ENCODE measurements around the gene SEMA3E. TPM values are rescaled to one million over a fixed set of nuclear protein-coding genes. Genes with fewer than 3 reads are reported as not detected.

Gene SEMA3E
- total RNA-seq, 2 donors from 2014 or later, result not detected

DNA sequence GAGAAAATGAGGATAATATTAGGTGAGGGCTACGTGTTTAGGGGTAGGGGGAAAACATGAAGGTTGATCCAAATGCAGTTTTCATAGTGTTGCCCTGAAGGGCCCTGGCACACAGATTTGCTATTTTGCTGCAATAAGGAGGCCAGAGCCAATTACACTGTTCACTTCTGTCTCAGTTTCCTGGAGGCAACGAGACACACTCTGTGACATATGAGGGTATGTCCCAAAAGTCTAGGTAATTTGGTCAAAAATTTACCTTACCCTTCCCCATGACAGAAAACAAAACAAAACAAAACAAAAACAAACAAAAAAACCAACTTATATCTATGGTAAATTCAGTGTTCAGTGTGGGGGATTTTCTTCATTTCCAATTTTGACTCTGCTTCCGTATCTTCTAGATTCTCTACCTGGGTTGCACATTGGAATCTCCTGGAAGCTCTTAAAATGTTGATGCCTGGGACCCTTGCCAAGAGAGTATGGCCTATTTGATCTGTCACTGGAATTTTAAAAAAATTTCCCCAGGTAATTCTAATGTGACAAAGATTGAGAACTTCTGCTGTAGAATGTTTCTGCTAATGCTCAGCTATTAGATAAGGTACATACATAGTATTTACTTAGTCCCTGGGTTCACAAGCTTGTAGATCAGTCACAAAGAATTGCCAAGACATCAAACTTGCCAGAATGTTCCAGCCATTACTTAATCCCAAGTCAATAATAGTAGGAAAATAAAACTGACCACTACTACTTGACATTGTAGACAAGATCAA lies 139.5 kb downstream of the SEMA3E start:
- Mint-ChIP-seq H3K36me3 (ENCODE audit: low read depth) (no peaks in the 10 kb centered on the region), H3K9me3 (peaks cover 11% of the 10 kb centered on the region), H3K27me3 (no peaks in the 10 kb centered on the region), H3K27ac (no peak overlapping the region), H3K4me1 (no peaks in the 10 kb centered on the region), H3K4me3 (no peak overlapping the region)
- no peak for ATAC-seq (replicated peaks)

DNA sequence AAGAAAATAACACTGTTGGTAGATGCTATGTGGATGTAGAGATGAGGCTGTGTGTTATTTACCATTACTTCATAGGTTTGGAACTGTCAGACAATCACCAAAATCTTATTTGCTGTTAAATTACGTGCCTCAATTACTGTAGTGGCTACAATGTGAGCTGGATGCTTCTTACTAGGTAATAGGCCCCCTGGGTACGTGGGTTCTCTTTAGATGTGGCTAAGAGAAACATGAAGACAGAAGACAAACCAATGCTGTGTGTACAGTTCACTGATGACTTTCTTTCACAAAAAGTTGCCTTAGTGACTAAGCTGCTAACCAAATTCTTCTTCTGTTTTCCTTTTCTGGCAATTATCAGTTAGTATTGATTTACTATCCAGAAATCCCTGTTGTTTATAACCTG lies 144.6 kb downstream of the SEMA3E start:
- ATAC-seq (replicated peaks), result no peak
- H3K36me3 Mint-ChIP-seq (ENCODE audit: low read depth), result no peaks in the 10 kb centered on the region
- H3K9me3 Mint-ChIP-seq, result peaks cover 6% of the 10 kb centered on the region
- no peaks in the 10 kb centered on the region for H3K27me3 Mint-ChIP-seq
- H3K4me1 Mint-ChIP-seq, result no peaks in the 10 kb centered on the region
- no peak overlapping the region for H3K27ac Mint-ChIP-seq
- no peak overlapping the region for H3K4me3 Mint-ChIP-seq

GRCh38 chr7:83502636-83503035 lies 146.3 kb downstream of the SEMA3E start:
- no peaks in the 10 kb centered on the region for H3K27me3 Mint-ChIP-seq
- H3K4me3 Mint-ChIP-seq, result no peak overlapping the region
- H3K36me3 Mint-ChIP-seq (ENCODE audit: low read depth), result no peaks in the 10 kb centered on the region
- no peaks in the 10 kb centered on the region for H3K4me1 Mint-ChIP-seq
- H3K27ac Mint-ChIP-seq, result no peak overlapping the region
- no peak for ATAC-seq (replicated peaks)
- peaks cover 6% of the 10 kb centered on the region for H3K9me3 Mint-ChIP-seq

DNA sequence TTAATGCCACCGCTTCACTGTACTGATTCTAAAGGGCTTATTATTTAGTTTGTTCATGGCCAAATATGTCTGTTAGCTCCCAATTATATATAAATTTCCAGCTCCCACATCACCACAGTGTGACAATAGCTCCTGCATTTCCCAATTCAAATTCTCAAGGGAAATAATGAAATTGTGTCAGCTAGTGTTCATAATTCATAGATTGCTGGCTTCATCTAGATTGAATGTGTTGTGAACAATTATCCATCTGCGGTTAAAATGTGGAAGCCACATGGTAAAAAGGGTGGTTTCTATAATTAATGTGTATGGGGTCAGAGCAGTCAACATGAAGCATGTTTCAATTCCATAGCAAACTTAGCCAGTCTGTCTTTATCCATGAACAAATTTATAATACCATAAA lies 154.3 kb downstream of the SEMA3E start:
- ATAC-seq (replicated peaks), result no peak
- Mint-ChIP-seq H3K9me3 (no peaks in the 10 kb centered on the region), H3K4me3 (no peak overlapping the region), H3K36me3 (ENCODE audit: low read depth) (no peaks in the 10 kb centered on the region), H3K27ac (no peak overlapping the region), H3K4me1 (no peaks in the 10 kb centered on the region), H3K27me3 (no peaks in the 10 kb centered on the region)

GRCh38 chr7:83492802-83493201 lies 156.1 kb downstream of the SEMA3E start:
- ATAC-seq (replicated peaks), result no peak
- peaks cover 3% of the 10 kb centered on the region for H3K9me3 Mint-ChIP-seq
- no peaks in the 10 kb centered on the region for H3K4me1 Mint-ChIP-seq
- H3K36me3 Mint-ChIP-seq (ENCODE audit: low read depth), result no peaks in the 10 kb centered on the region
- no peak overlapping the region for H3K27ac Mint-ChIP-seq
- no peaks in the 10 kb centered on the region for H3K27me3 Mint-ChIP-seq
- H3K4me3 Mint-ChIP-seq, result no peak overlapping the region

GRCh38 chr7:83487801-83488200 lies 161.1 kb downstream of the SEMA3E start:
- peaks cover 15% of the 10 kb centered on the region for H3K9me3 Mint-ChIP-seq
- H3K36me3 Mint-ChIP-seq (ENCODE audit: low read depth), result no peaks in the 10 kb centered on the region
- no peaks in the 10 kb centered on the region for H3K4me1 Mint-ChIP-seq
- H3K27ac Mint-ChIP-seq, result no peak overlapping the region
- no peak overlapping the region for H3K4me3 Mint-ChIP-seq
- no peak for ATAC-seq (replicated peaks)
- H3K27me3 Mint-ChIP-seq, result no peaks in the 10 kb centered on the region

GRCh38 chr7:83486957-83487356 lies 162.0 kb downstream of the SEMA3E start:
- H3K27ac Mint-ChIP-seq, result no peak overlapping the region
- no peaks in the 10 kb centered on the region for H3K4me1 Mint-ChIP-seq
- no peak overlapping the region for H3K4me3 Mint-ChIP-seq
- H3K27me3 Mint-ChIP-seq, result no peaks in the 10 kb centered on the region
- H3K36me3 Mint-ChIP-seq (ENCODE audit: low read depth), result no peaks in the 10 kb centered on the region
- ATAC-seq (replicated peaks), result no peak
- H3K9me3 Mint-ChIP-seq, result peaks cover 19% of the 10 kb centered on the region

- Mint-ChIP-seq H3K36me3 (ENCODE audit: low read depth) (no peaks in the 10 kb centered on the region), H3K9me3 (peaks cover 21% of the 10 kb centered on the region), H3K27me3 (no peaks in the 10 kb centered on the region), H3K4me3 (no peak overlapping the region), H3K4me1 (no peaks in the 10 kb centered on the region), H3K27ac (no peak overlapping the region)
- no peak for ATAC-seq (replicated peaks)
Observed at GRCh38 chr7:83486536-83486935, 162.4 kb downstream of the SEMA3E start.

DNA sequence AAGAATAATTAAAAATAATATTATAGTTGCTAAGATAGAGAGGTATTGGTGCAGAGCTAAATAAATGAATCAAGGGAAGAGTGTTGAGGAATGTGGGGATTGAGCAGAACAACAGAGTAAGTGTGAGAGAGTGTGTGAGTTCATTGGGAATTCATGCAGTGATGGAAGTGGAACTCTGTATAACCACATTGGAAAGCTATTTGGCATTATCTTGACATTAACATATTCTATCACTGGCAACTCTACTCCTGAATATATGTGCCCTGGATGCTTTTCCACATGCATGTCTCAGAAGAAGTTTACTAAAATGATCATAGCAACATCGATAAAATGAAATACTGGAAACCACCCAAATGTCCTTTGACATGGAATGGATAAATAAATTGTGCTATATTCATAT lies 164.1 kb downstream of the SEMA3E start:
- Mint-ChIP-seq H3K27ac (no peak overlapping the region), H3K9me3 (peaks cover 21% of the 10 kb centered on the region), H3K27me3 (no peaks in the 10 kb centered on the region), H3K4me1 (no peaks in the 10 kb centered on the region), H3K36me3 (ENCODE audit: low read depth) (no peaks in the 10 kb centered on the region), H3K4me3 (no peak overlapping the region)
- no peak for ATAC-seq (replicated peaks)

GRCh38 chr7:83484266-83484665 lies 164.7 kb downstream of the SEMA3E start:
- H3K9me3 Mint-ChIP-seq, result peaks cover 21% of the 10 kb centered on the region
- ATAC-seq (replicated peaks), result no peak
- H3K36me3 Mint-ChIP-seq (ENCODE audit: low read depth), result no peaks in the 10 kb centered on the region
- no peak overlapping the region for H3K27ac Mint-ChIP-seq
- H3K27me3 Mint-ChIP-seq, result no peaks in the 10 kb centered on the region
- no peaks in the 10 kb centered on the region for H3K4me1 Mint-ChIP-seq
- no peak overlapping the region for H3K4me3 Mint-ChIP-seq

GRCh38 chr7:83478616-83479015 lies 170.3 kb downstream of the SEMA3E start:
- H3K9me3 Mint-ChIP-seq, result peaks cover 11% of the 10 kb centered on the region

DNA sequence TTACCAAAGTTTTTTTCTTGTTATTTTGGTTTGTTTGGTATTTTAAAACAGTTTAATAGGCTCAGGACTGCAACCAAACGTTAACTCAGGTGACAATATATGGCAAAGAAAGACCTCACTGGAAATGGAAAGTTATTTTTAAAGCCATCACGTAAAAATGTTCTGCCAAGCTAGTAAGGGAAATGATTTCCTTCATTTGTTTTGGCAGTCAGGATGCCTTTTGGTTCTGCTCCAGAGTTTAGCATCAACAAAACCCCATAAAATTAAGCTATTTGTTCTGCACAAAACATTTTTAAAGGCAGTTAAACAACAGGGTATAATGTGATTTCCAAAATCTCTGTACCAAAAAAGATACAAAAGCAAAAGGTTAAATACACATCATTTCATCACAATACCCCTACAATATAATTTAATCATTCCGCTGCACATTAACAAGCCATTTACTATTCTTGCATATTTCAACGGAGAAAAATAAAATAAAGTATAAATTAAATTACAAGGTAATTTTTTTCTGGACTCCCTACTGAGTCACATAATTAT lies 172.4 kb downstream of the SEMA3E start:
- Mint-ChIP-seq H3K27ac (no peak overlapping the region), H3K9me3 (peaks cover 3% of the 10 kb centered on the region), H3K27me3 (no peaks in the 10 kb centered on the region), H3K4me1 (no peaks in the 10 kb centered on the region), H3K4me3 (no peak overlapping the region), H3K36me3 (ENCODE audit: low read depth) (no peaks in the 10 kb centered on the region)
- ATAC-seq (replicated peaks), result no peak

More at GRCh38 chr7:83478616-83479015, 170.3 kb downstream of the SEMA3E start:
- Mint-ChIP-seq H3K4me1 (no peaks in the 10 kb centered on the region), H3K36me3 (ENCODE audit: low read depth) (no peaks in the 10 kb centered on the region), H3K27ac (no peak overlapping the region), H3K27me3 (no peaks in the 10 kb centered on the region), H3K4me3 (no peak overlapping the region)
- no peak for ATAC-seq (replicated peaks)

DNA sequence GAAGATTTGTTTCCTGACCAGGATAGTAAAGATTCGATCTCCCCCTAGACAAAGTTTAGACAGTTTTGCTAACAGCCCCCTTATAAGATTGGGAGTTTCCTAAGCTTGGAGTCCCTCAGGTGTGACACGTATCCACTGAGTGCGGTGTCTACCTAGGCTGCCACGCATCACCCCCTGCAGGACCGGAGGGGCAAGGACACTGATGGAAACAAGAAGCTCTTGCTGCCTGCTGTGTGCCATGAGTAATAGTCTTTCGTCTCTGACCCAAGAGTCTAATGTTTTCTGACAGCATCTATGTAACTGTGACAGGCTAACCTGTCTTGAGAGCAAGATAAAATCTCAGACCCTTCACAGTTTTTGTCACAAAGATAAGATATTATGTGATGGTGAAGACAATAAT lies 173.5 kb downstream of the SEMA3E start:
- H3K9me3 Mint-ChIP-seq, result peaks cover 3% of the 10 kb centered on the region
- no peaks in the 10 kb centered on the region for H3K27me3 Mint-ChIP-seq
- H3K4me3 Mint-ChIP-seq, result no peak overlapping the region
- no peaks in the 10 kb centered on the region for H3K4me1 Mint-ChIP-seq
- ATAC-seq (replicated peaks), result no peak
- no peak overlapping the region for H3K27ac Mint-ChIP-seq
- H3K36me3 Mint-ChIP-seq (ENCODE audit: low read depth), result no peaks in the 10 kb centered on the region

DNA sequence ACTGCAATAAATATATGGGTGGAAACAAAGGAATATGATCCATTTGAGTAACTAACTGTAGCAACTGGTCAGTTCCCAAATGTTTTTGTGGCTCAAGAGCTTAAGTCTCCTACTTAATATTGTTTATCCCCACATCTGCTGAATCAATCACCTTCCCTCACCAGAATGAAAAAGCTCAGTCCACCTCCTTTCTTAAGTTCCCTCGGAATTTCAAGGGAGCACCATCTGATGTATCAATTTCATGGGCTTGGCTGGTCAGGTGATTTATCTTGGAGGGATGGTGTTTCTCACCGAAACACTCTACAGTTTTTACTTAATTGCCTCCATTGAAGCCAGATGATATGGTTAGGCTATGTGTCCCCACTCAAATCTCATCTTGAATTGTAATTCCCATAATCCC lies 176.6 kb downstream of the SEMA3E start:
- no peak for ATAC-seq (replicated peaks)
- no peak overlapping the region for H3K27ac Mint-ChIP-seq
- H3K4me3 Mint-ChIP-seq, result no peak overlapping the region
- peaks cover 3% of the 10 kb centered on the region for H3K9me3 Mint-ChIP-seq
- H3K4me1 Mint-ChIP-seq, result no peaks in the 10 kb centered on the region
- no peaks in the 10 kb centered on the region for H3K27me3 Mint-ChIP-seq
- no peaks in the 10 kb centered on the region for H3K36me3 Mint-ChIP-seq (ENCODE audit: low read depth)

GRCh38 chr7:83469491-83469890 lies 179.4 kb downstream of the SEMA3E start:
- ATAC-seq (replicated peaks), result no peak
- Mint-ChIP-seq H3K27ac (no peak overlapping the region), H3K4me3 (no peak overlapping the region), H3K4me1 (no peaks in the 10 kb centered on the region), H3K9me3 (no peaks in the 10 kb centered on the region), H3K36me3 (ENCODE audit: low read depth) (no peaks in the 10 kb centered on the region), H3K27me3 (no peaks in the 10 kb centered on the region)

All from activated T-helper 17 cell treated with anti-CD3 and anti-CD28 coated beads, Interleukin-2, amount 50 U/mL, for 72 hours (primary cell).